Stomach (tissue), 9 donors: ENCODE data around the gene ATAD3B. TPM values are rescaled to one million over a fixed set of nuclear protein-coding genes. Genes with fewer than 3 reads are reported as not detected.
A peak's percentile ranks its signal among the peaks of the same experiment; 100 is the strongest.
"Not testable (repeated sequence)": the region's sequence is repeated elsewhere in the genome, so short reads cannot be mapped to it uniquely, and the experiment has no call there.

Experiments used
- DNase-seq, 2 donors: peaks; one replicate each; pipeline versions ENCODE4 v3.0.0 to v3.0.0-alpha.2; 2013 to 2019
- H3K27ac ChIP-seq, 5 donors: fragments of 200-600 bp in 4 of 5; sonication (generic) in 4 of 5; one replicate each; pipeline ENCODE4 v1.5.1; 2013 to 2019; ENCODE audit warnings: mild to moderate bottlenecking in 1 of 5, moderate library complexity in 1 of 5
- H3K27me3 ChIP-seq, 3 donors: fragments of 200-600 bp; sonication (generic); one replicate each; pipeline ENCODE4 v1.5.1; 2017 to 2019; ENCODE audit warnings: mixed run types in 1 of 3
- H3K36me3 ChIP-seq, 4 donors: fragments of 200-600 bp; sonication (generic); 1 replicate in 3 of 4; 2 replicates in 1 of 4; pipeline ENCODE4 v1.5.1; 2016 to 2019
- H3K4me1 ChIP-seq, 4 donors: fragments of 200-600 bp; sonication (generic); one replicate each; pipeline ENCODE4 v1.5.1; 2016 to 2019
- H3K4me3 ChIP-seq, 4 donors: fragments of 200-600 bp; sonication (generic) in 3 of 4; one replicate each; pipeline ENCODE4 v1.5.1; 2016 to 2019; ENCODE audit warnings: mild to moderate bottlenecking in 1 of 4
- H3K9me3 ChIP-seq, 4 donors: fragments of 200-600 bp; sonication (generic); one replicate each; pipeline ENCODE4 v1.5.1; 2016 to 2019
- EP300 ChIP-seq: sonication (generic); formaldehyde crosslinking; IDR thresholded peaks from one replicate; pipeline ENCODE4 v1.6.1; 2017; ENCODE audit warnings: antibody characterized with exemption
- POLR2A ChIP-seq, 4 donors: fragments of 450-650 bp; IDR thresholded peaks; one replicate each; pipeline ENCODE4 v1.6.1; 2016; ENCODE audit warnings: antibody characterized with exemption in 4 of 4, control low read depth in 2 of 4, mild to moderate bottlenecking in 1 of 4, moderate library complexity in 1 of 4
- POLR2AphosphoS5 ChIP-seq, 3 donors: sonication (generic); formaldehyde crosslinking; IDR thresholded peaks; one replicate each; pipeline ENCODE4 v1.6.1; 2016; ENCODE audit warnings: antibody characterized with exemption in 3 of 3
- WGBS, 5 donors: extraction: QIAGEN DNeasy Blood & Tissue Kit in 3 of 5; methylation state at CpG; one replicate each; pipeline versions ENCODE4 v1.1.5 to v1.1.7; 2013 to 2018; 5-methylcytosine and 5-hydroxymethylcytosine counted together
- intact Hi-C: fragments of 100-400 bp; cut with DNase I; formaldehyde crosslinking; loops from one replicate; pipeline ENCODE4 v1.15.1; 2023; ENCODE audit warnings: low total_unique reads
- polyA plus RNA-seq, 3 donors: library from polyadenylated mRNA; stranded (reverse); fragments of 200-250 nt; gene quantifications; one replicate each; pipeline ENCODE4 v1.2.3, GENCODE V29; 2013
- total RNA-seq, 5 donors: library from RNA; depleted of rRNA; stranded (reverse); fragments of >200 nt; gene quantifications; one replicate each; pipeline versions ENCODE4 v1.1.0 to v1.2.3, GENCODE V29; 2014 to 2016
- TF ChIP-seq, protein P1 (sequence below), 7 experiments: fragments of 450-650 bp in 4 of 7; fragments of 200-600 bp in 3 of 7; sonication (generic) in 3 of 7; IDR thresholded peaks; one replicate each; pipeline ENCODE4 v1.5.1; 2016 to 2019; ENCODE audit warnings: antibody characterized with exemption in 7 of 7, control low read depth in 2 of 7, mild to moderate bottlenecking in 1 of 7
- donor health status: healthy with polysubstance abuse.
- donor health status: Bipolar disorder and iron deficiency.
- donor health status: healthy.

ATAD3B gene
- total and polyA plus RNA-seq, 8 donors = 8.2 to 91.5 (median 21.1) TPM

DNA sequence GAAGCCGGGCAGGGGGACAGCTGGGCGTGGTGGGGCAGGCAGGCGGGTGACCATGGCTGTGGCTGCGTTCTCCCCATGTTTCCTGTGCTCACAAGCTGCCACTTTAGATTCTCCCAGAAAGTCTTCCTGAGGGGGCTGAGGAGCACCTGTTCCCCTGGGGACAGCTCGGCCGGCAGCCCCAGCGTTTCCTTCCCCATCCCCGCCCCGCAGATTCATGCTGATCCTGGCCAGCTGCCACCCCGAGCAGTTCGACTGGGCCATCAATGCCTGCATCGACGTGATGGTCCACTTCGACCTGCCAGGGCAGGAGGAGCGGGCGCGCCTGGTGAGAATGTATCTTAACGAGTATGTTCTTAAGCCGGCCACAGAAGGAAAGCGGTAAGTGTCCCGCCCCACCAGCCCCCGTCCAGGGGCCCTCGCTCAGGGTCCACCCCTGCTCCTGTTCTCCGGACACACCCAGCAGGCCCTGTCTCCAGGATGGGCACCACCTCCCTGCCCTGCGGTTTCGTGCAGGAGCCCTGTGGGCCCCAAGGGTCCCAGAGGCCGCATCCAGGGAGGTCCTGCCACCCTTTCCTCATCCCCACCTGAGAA lies 10.9 kb upstream of the ATAD3B start:
- no peaks in the 10 kb centered on the region for H3K36me3 ChIP-seq
- no peak for DNase-seq
- H3K27ac ChIP-seq = no peak overlapping the region
- TF ChIP-seq POLR2AphosphoS5 (IDR thresholded peaks at IDR 0.05) (no peak), EP300 (no peak), POLR2A (IDR thresholded peaks at IDR 0.05) (no peak)
- TF ChIP-seq, protein P1, sequence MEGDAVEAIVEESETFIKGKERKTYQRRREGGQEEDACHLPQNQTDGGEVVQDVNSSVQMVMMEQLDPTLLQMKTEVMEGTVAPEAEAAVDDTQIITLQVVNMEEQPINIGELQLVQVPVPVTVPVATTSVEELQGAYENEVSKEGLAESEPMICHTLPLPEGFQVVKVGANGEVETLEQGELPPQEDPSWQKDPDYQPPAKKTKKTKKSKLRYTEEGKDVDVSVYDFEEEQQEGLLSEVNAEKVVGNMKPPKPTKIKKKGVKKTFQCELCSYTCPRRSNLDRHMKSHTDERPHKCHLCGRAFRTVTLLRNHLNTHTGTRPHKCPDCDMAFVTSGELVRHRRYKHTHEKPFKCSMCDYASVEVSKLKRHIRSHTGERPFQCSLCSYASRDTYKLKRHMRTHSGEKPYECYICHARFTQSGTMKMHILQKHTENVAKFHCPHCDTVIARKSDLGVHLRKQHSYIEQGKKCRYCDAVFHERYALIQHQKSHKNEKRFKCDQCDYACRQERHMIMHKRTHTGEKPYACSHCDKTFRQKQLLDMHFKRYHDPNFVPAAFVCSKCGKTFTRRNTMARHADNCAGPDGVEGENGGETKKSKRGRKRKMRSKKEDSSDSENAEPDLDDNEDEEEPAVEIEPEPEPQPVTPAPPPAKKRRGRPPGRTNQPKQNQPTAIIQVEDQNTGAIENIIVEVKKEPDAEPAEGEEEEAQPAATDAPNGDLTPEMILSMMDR (IDR thresholded peaks at IDR 0.05) = no peak
- H3K4me1 ChIP-seq = no peaks in the 10 kb centered on the region
- no peak overlapping the region for H3K4me3 ChIP-seq
- 49 to 80% (median 61%) methylated on average over 13 to 27 of the region's 27 CpGs for WGBS, 5 donors
- H3K9me3 ChIP-seq = no peaks in the 10 kb centered on the region
- H3K27me3 ChIP-seq = peaks cover 0 to 21% (median 0%) of the 10 kb centered on the region in 3 donors
- intact Hi-C loops = no loop called here

DNA sequence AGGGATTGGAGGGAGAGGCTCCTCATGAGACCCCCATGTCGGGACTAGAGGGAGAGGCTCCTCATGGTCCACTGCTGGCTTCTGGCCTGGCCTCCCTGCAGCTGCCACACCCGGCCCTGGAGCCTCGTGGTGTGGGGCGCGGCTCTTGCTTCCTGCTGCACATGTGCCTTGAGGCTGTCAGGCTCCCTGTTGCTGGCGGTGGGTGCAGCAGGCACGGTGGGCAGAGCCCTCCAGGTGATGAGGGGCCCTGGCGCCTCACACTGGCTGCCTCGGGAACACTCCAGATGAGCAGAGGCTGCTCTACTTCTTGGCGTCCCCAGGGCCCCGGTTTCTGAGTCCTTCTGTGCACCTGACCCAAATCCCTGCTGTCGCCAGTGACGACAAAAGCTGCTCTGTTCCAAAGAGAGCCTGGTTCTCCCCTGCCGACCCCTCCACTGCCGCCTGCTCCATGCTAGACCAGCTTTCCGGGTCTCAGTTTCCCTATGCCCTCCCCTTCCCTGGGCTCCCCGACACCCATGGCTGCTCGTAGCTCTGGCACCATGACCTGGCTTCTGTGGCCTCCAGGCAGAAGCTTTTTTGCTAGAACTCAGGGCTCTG lies 9.7 kb upstream of the ATAD3B start:
- intact Hi-C loops = no loop called here
- Histone ChIP-seq H3K36me3 (no peaks in the 10 kb centered on the region), H3K4me1 (no peaks in the 10 kb centered on the region), H3K9me3 (no peaks in the 10 kb centered on the region), H3K27me3 (peaks cover 0 to 21% (median 0%) of the 10 kb centered on the region in 3 donors), H3K4me3 (no peak overlapping the region), H3K27ac (peak overlapping the region in 2 of 5 donors; percentile 14 to 29)
- TF ChIP-seq POLR2AphosphoS5 (IDR thresholded peaks at IDR 0.05) (no peak), POLR2A (IDR thresholded peaks at IDR 0.05) (no peak), EP300 (no peak)
- TF ChIP-seq, protein P1 (IDR thresholded peaks at IDR 0.05) = no peak
- 48 to 69% (median 62%) methylated on average over 5 to 18 of the region's 18 CpGs for WGBS, 5 donors
- peak in 1 of 2 donors; percentile 55 for DNase-seq

GRCh38 chr1:1462318-1462966 lies 9.1 kb upstream of the ATAD3B start:
- H3K4me3 ChIP-seq = no peak overlapping the region
- H3K4me1 ChIP-seq = no peaks in the 10 kb centered on the region
- intact Hi-C loops = no loop called here
- WGBS, 5 donors = 47 to 75% (median 70%) methylated on average over 7 to 26 of the region's 26 CpGs
- H3K27ac ChIP-seq = peak overlapping the region in 2 of 5 donors; percentile 14 to 29
- no peak for TF ChIP-seq POLR2AphosphoS5 (IDR thresholded peaks at IDR 0.05)
- no peak for TF ChIP-seq EP300
- TF ChIP-seq, protein P1 (IDR thresholded peaks at IDR 0.05) = no peak
- no peak for TF ChIP-seq POLR2A (IDR thresholded peaks at IDR 0.05)
- no peaks in the 10 kb centered on the region for H3K9me3 ChIP-seq
- H3K27me3 ChIP-seq = peaks cover 0 to 21% (median 0%) of the 10 kb centered on the region in 3 donors
- no peaks in the 10 kb centered on the region for H3K36me3 ChIP-seq
- DNase-seq = peak in 1 of 2 donors; percentile 76

DNA sequence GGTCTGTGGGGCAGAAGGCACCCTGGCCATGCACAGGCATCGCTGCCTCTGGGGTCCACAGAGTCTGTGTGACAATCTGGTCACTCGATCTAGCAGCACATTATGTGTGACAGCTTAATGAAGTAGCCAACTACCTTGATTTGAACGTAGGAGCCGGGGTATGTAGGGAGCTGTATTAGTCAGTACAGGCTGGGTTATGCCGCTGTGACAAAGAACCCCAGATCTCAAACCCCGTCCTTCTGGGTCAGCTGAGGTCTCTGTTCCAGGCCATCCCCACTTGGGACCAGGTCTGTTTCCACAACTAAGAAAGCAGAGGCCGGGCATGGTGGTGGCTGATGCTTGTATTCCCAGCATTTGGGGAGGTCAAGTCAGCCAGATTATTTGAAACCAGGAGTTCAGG lies 8.3 kb upstream of the ATAD3B start:
- DNase-seq = no peak
- Histone ChIP-seq H3K27me3 (peaks cover 0 to 21% (median 0%) of the 10 kb centered on the region in 3 donors), H3K4me3 (no peak overlapping the region), H3K27ac (no peak overlapping the region), H3K9me3 (no peaks in the 10 kb centered on the region), H3K36me3 (no peaks in the 10 kb centered on the region), H3K4me1 (no peaks in the 10 kb centered on the region)
- intact Hi-C loops = no loop called here
- WGBS, 5 donors = 84 to 95% (median 88%) methylated on average over 7 of the region's 7 CpGs
- TF ChIP-seq POLR2A (IDR thresholded peaks at IDR 0.05) = no peak
- no peak for TF ChIP-seq POLR2AphosphoS5 (IDR thresholded peaks at IDR 0.05)
- TF ChIP-seq, protein P1 (IDR thresholded peaks at IDR 0.05) = no peak
- TF ChIP-seq EP300 = no peak

DNA sequence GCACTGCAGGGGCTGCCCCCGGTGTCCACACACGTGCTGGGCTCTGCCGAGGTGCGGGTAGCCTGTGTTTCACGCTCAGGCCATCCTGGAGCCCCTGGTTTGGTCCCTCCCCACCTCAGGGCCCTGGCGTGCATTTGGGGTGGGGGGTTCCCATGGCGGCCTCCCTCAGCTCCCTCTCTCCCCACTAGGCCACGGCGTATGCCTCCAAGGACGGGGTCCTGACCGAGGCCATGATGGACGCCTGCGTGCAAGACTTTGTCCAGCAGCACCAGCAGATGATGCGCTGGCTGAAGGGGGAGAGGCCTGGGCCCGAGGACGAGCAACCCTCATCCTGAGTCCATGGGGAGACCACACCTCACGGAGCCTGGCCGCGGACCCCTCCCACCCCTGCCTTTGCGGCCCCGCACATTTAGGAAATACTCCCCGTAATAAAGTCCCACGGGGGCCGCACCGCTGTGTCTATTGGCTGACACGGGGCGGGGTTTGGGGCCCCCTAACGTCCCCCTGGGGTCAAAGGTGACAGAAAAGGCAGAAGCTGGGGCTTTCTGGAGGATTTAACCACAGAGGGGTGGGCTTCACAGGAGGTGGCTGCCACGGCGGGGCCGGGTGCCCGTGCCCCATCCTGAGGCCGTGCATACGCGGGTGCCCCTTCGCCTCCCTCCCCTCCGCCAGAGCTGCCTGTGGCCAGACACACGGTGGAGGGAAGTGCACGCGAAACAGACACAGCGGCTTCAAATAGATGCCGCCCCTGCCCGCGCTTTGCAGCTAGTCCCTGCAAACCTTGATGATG lies 3.2 kb upstream of the ATAD3B start:
- H3K4me3 ChIP-seq, DNase-seq, H3K9me3 ChIP-seq, intact Hi-C loops, H3K27me3 ChIP-seq, H3K27ac ChIP-seq, H3K36me3 ChIP-seq: not testable (repeated sequence)
- 74 to 89% (median 84%) methylated on average over 6 to 38 of the region's 44 CpGs for WGBS, 5 donors
- peaks cover 16 to 22% (median 19%) of the 10 kb centered on the region in 4 donors for H3K4me1 ChIP-seq
